ENCODE results near the gene LDLRAD2. TPM values are rescaled to one million over a fixed set of nuclear protein-coding genes. Genes with fewer than 3 reads are reported as not detected.
A peak's percentile ranks its signal among the peaks of the same experiment; 100 is the strongest.

The LDLRAD2 gene
- total and polyA plus RNA-seq, 9 of the 15 experiments (the other 6 are each of a cell fraction or from before 2014, with no cell fraction given), result 0.45 to 0.48 TPM; not detected in 7

- TF ChIP-seq CBX1 (IDR thresholded peaks at IDR 0.05; ENCODE audit: low read depth) (no peak), USF1 (CRISPR knock-in tag; IDR thresholded peaks at IDR 0.05) (peak; percentile 53; the same call in 1 of the 2 replicates), KLF1 (tag; IDR thresholded peaks at IDR 0.05) (peak; percentile 97), TRIM24 (IDR thresholded peaks at IDR 0.05) (no peak), SIX5 (IDR thresholded peaks at IDR 0.05; ENCODE audit: borderline replicate concordance in 1 of 2, insufficient read depth in 1 of 2, low read depth in 1 of 2, low read length in 2 of 2) (no peak), ZNF165 (CRISPR knock-in tag; IDR thresholded peaks at IDR 0.05; ENCODE audit: borderline replicate concordance) (no peak), DIDO1 (tag; IDR thresholded peaks at IDR 0.05; ENCODE audit: low read depth) (no peak), ZNF592 (IDR thresholded peaks at IDR 0.05) (peak; percentile 50; the same call in 1 of the 2 replicates), BRD9 (IDR thresholded peaks at IDR 0.05; ENCODE audit: low read depth, partially characterized antibody) (no peak), MCM3 (IDR thresholded peaks at IDR 0.05) (no peak), ZNF384 (IDR thresholded peaks at IDR 0.05; ENCODE audit: low read depth, low read length) (no peak), CCAR2 (IDR thresholded peaks at IDR 0.05; ENCODE audit: low read depth, low read length) (no peak), RBFOX2 (IDR thresholded peaks at IDR 0.05; ENCODE audit: low read depth, low read length) (no peak), CSDE1 (IDR thresholded peaks at IDR 0.05) (no peak), FOXA1 (IDR thresholded peaks at IDR 0.05; ENCODE audit: borderline replicate concordance) (no peak), TRIM28 (IDR thresholded peaks at IDR 0.05) (no peak), TSC22D4 (tag; IDR thresholded peaks at IDR 0.05) (no peak), RB1 (IDR thresholded peaks at IDR 0.05; ENCODE audit: low read depth) (no peak), EP400 (IDR thresholded peaks at IDR 0.05) (peak; percentile 44; the same call in 1 of the 2 replicates), SMARCB1 (IDR thresholded peaks at IDR 0.05; ENCODE audit: insufficient read length, low read depth) (no peak)
- TF ChIP-seq, protein P1, sequence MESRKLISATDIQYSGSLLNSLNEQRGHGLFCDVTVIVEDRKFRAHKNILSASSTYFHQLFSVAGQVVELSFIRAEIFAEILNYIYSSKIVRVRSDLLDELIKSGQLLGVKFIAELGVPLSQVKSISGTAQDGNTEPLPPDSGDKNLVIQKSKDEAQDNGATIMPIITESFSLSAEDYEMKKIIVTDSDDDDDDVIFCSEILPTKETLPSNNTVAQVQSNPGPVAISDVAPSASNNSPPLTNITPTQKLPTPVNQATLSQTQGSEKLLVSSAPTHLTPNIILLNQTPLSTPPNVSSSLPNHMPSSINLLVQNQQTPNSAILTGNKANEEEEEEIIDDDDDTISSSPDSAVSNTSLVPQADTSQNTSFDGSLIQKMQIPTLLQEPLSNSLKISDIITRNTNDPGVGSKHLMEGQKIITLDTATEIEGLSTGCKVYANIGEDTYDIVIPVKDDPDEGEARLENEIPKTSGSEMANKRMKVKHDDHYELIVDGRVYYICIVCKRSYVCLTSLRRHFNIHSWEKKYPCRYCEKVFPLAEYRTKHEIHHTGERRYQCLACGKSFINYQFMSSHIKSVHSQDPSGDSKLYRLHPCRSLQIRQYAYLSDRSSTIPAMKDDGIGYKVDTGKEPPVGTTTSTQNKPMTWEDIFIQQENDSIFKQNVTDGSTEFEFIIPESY (CRISPR knock-in tag; IDR thresholded peaks at IDR 0.05), result peak; percentile 92
- TF ChIP-seq, protein P2, sequence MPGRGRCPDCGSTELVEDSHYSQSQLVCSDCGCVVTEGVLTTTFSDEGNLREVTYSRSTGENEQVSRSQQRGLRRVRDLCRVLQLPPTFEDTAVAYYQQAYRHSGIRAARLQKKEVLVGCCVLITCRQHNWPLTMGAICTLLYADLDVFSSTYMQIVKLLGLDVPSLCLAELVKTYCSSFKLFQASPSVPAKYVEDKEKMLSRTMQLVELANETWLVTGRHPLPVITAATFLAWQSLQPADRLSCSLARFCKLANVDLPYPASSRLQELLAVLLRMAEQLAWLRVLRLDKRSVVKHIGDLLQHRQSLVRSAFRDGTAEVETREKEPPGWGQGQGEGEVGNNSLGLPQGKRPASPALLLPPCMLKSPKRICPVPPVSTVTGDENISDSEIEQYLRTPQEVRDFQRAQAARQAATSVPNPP (IDR thresholded peaks at IDR 0.05; ENCODE audit: borderline replicate concordance, insufficient read depth, insufficient read length), result no peak
These were observed 41.0 kb downstream of the LDLRAD2 start (continued) for GRCh38 chr1:21853131-21853427.

All from K562 (cell line).